Pons (tissue), 1 donor: ENCODE measurements around the gene ALG8.
"Not testable (repeated sequence)": the region's sequence is repeated elsewhere in the genome, so short reads cannot be mapped to it uniquely, and the experiment has no call there.

Experiments used
- DNase-seq: peaks from one replicate; pipeline ENCODE4 v3.0.0-alpha.2; 2016; ENCODE audit warnings: low spot score

ALG8 gene

DNA sequence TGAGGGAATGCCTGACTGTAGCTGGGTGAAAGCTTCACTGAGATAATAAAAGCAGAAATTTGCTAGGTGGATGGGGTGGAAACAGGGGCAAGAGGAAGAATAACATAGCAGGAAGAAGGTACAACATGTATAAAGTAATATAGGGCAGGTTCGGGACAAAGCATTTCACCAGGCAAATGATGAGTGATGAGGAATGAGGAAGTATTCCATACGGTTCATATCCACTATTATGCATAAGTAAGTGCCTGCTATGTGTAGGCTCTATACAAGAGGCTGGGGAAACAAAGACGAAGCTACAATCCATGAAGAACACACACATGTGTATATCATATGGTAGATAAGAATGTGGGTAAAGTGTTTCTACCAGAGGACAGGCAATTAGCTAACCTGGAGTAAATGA lies 67.7 kb downstream of the ALG8 start:
- no peak for DNase-seq

- peak; percentile 17 for DNase-seq
These were observed 68.8 kb downstream of the ALG8 start for GRCh38 chr11:78070621-78071020.

DNA sequence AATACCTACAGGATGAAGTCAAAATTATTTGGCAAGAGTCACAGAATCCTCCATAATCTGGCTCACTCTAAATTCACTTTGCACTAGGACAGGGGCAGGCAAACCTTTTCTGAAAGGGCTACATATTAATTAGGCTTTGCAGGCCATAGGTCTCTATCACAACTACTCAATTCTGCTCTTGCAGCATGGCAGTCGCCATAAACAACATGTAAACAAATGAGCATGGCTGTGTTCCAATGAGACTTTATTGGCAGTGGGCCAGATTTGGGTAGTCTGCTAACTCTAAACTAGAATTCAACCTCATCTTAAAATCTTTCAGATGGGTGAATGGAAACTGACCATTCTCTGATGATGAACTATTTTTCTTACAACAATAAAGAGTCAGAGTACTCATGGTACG lies 70.0 kb downstream of the ALG8 start:
- DNase-seq, result no peak

DNA sequence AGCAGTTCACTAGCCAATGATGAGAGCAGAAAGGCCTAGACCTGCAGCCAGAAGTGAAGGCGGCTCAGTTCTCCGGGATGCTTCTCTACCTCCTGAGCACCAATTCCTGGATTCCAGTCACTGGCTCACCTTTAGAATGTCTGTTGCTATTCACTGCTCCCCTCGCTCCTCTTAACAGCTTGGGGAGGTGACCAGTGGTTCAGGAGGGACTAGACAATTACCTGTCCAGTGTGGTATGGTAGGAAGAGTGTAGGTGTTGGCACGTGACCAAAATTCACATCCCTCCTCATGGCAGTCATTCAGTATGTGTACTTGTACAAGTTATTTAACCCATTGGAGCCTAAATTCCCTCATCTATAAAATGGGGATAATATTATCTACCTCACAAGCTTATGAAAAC lies 71.7 kb downstream of the ALG8 start:
- DNase-seq, result no peak

DNA sequence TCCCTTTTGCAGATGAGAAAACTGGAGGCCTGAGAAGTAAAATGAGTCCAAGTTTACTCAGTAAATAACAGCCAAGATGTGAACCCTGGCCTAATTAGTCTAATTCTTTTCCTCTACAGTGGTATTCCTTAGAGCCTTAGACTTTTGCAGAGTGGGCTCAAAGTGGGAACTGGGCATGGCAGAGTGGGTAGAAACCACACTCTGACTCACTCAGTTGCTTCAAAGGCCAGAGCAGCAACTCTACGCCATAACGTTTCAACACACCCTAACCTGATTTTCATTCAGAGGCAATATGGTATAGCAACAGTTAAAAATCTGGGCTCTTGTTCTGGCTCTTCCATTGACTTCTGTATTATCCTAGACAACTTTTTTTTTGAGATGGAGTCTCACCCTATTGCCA lies 73.0 kb downstream of the ALG8 start:
- DNase-seq, result no peak

DNA sequence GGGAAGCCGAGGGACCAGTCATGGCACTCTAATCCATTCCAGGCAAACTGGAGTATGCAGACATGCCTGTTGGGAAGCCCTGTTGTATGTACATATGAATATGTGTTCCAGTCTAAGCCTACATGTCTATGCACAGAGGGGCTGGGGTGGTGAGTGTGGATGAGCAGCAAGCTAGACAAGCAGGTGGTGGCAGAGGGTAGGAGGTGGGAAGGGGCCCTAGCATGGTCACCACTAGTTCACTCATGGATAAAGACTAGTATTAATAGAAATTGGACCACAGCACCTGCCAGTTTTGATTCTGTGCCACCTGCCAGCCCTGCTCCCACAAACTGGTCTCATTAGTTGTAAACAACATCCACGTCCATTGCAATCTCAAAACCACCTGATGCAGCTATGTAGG lies 74.2 kb downstream of the ALG8 start:
- no peak for DNase-seq

GRCh38 chr11:78063440-78064181 lies 75.8 kb downstream of the ALG8 start, which contains the start of gene THRSP:
TSS of gene THRSP (plus strand) at chr11:78063861. CDS start at chr11:78063882, 21 bp downstream.
- peak; percentile 28 for DNase-seq

GRCh38 chr11:78062671-78063070 lies 76.8 kb downstream of the ALG8 start:
- no peak for DNase-seq

- no peak for DNase-seq
These were observed 77.5 kb downstream of the ALG8 start for GRCh38 chr11:78061921-78062311.

DNA sequence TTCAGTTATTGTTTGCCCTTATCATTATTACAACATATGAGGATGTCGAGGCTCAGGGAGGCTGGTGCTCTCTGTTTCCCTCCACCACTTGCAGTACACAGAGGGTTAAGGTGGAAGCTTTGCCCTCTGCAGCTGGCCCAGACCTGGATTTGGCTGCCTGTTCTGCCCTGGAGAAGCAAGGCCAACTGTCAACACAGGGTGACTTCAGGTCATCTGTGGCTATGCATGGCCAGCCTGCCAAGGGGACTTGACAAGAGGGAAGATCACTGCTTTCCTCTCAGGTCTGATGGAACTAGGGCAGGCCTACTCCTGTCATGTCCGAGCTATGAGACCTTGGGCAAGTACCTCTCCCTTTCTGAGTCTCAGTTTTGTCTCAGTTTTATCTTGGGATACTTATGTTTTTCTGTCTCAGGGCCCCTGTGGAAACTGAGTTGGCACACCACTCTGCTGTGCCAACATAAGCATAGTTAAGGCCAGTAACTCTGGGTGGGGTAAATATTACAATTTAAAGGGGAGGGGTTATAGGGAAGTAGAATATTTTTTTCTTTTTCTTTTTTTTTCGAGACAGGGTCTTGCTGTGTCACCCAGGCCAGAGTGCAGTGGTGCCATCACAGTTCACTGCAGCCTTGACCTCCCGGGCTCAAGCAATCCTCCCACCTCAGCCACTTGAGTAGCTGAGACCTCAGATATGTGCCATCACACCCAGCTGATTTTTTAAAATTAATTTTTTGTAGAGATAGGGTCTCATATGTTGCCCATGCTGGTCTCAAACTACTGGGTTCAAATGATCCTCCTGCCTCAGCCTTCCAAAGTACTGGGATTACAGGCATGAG lies 78.1 kb downstream of the ALG8 start:
- no peak for DNase-seq

DNA sequence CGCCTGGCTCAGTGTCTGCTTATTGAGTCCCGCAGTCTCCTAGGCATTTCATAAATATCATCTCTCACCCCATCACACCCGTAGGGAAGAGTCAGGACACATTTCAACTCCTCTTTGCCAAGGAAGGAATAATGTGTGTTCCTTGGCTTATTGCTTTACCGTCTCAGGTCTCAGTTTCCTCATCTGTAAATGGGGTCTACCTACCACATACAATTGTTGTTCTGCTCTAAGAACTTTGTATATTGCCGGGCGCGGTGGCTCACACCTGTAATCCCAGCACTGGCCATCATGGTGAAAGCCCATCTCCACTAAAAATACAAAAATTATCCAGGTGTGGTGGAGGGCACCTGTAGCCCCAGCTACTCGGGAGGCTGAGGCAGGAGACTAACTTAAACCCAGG lies 78.9 kb downstream of the ALG8 start:
- no peak for DNase-seq

DNA sequence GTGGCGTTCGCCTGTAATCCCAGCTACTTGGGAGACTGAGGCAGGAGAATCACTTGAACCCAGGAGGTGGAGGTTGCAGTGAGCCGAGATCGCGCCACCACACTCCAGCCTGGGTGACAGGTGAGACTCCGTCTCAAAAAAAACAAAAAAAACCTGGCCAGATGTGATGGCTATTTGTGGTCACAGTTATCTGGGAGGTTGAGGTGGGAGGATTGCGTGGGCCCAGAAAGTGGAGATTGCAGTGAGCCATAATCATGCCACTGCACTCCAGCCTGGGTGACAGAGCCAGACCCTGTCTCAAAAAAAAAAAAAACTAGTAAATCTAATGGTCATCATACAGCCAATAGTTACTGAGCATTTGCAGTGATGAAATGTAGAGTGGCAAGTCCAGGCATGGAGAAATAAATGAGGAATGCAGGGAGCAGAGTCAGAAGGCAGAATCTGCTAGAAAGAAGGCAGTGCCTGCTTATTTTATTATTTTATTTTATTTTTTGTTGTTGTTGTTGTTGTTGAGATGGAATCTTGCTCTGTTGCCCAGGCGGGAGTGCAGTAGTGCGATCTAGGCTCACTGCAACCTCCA lies 79.6 kb downstream of the ALG8 start:
- not testable (repeated sequence) for DNase-seq

DNA sequence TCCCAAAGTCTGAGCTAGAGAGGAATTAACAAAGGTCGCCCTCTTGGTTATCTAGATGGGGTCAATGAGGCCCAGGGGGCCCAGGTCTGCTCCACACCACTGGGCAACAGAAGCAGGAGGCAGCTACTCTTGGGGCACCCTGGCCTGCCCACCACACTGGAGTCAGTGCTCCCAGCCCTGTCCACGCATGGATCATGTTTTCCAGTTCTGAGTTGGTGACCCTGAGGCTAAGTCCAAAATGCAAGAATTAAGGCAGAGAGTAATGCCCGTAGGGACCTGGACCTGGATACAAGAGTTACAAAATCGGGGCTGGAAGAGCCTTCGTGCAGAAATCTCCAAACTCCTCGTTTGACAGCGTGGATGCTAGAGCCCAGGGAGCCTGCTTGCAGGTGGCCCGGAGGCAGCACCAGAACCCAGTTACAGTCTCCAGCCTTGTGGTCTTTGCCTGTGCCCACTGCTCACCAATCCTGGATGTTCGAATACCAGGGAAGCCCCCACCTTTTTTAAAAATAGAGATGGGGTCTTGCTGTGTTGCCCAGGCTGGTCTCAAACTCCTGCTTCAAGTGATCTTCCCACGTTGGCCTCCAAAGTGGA lies 81.9 kb downstream of the ALG8 start:
- DNase-seq, result no peak

GRCh38 chr11:78056093-78056492 lies 83.3 kb downstream of the ALG8 start:
- DNase-seq, result no peak

DNA sequence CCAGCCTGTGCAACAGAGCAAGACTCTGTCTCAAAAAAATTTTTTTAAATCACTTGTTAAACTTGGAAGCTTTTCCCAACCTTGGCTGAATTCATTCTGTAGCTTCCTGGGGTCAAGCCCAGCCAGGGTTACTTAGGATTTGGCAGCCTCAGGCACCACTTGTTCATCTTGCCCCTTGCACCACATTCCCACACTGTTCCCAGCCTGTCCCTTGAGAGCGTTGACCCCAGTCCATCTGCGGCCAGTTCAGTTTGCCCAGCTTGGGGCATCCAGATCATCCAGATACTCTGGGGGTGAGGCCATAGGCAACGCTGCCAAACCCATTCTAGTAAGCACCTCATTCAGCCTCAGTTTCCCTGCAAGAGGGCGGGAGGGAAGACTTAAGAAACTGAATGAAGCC lies 84.5 kb downstream of the ALG8 start:
- DNase-seq, result no peak

DNA sequence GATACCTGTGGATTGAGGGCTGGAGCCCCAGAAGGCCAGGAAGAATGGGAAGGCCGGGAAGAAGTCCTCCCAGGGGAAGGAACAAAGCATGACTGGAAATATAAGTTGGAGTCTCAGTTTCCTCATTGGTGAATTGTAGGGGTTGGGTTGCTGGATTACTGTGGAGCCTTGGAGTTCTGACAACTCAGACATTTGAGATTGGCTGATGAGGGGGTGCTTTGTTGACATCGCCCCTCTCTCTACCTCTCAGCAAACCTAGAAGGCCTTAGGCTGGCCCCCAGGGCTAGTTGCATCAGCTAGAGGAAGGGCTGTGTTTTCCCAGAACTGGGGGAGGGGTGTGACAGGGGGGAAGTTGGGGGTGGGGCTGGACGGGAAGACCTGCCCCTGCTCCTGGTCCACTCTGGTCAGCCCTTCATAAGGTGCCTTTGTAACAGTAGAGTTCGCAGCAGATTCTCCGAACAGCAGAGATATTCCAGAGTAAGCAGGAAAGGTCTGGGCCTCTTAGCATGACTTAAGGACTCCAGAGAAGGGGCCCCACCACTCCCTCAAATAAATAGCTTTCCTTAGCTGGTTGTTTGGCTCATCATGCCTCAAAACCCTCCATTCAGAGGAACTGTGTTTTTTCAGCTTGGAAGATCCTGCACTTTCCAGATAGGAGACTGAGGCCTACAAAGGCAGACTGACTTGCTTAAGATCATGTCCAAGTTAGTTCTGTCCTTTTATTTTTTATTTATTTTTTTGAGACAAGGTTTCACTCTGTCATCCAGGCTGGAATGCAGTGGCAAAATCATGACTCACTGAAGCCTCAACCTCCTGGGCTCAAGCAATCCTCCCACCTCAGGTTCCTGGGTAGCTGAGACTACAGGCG lies 88.2 kb downstream of the ALG8 start:
- DNase-seq, result no peak
